LNCAP (cell line): ENCODE data around the gene ACOX3.

Experiments
- CTCF ChIP-seq: fragments of 450-650 bp; IDR thresholded peaks from 2 replicates; pipeline ENCODE4 v1.5.1; 2017; ENCODE audit warnings: mild to moderate bottlenecking

The ACOX3 gene

GRCh38 chr4:8370106-8370787 is 70.3 kb downstream of the ACOX3 start:
- TF ChIP-seq CTCF, result no peak

DNA sequence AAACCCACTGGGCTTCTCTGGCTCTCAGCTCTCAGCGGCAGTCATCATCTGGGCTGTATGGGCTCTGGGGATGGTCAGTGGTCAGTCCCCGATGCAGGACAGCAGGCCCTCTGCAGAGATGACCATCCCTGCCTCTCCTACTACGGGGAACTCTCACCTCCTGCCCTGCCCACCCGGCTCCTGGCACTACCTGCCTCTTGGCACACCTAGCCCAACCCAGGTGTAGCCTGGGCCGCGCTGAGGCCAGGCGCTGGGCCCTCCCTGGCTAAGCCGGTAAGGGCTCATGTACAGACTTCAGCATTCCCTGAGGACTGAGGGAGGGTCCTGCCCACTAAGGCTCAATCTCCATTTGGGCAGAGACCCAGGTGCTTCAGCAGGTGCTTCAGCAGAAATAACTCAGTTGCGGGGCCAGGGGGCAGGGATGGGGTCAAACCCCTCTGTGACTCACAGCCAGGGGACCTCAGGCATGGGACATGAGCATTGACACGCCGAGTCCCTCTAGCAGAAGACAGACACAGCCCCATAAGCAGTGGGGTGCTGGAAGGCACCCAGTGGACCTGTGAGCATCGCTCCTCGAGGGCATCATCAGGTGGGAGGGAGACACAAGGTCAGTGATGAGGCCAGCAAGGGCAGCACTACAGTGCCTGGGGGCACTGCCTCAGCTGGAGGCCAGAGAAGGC is 71.0 kb downstream of the ACOX3 start:
- no peak for TF ChIP-seq CTCF

- TF ChIP-seq CTCF, result no peak
Observed at GRCh38 chr4:8368998-8369397, 71.5 kb downstream of the ACOX3 start.

DNA sequence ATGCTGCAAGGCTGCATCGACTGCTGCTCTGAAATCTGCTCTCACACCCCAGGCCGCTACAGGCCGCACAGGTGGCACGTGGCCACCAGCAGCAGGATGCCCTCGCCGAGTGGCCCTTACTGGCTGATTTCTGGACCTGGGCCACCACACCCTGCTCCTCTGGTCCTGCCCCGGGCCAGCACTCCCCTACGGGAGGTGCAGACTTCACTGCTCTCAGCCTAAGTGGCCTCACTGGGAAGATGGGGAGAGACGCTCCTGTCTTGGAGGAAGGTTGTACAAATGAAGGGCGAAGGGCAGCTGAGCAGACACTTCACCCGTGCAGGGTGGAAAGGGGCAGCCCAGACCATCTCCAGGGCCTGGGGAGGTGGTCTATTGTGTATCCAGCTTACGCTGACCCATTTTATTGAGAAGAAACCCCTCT is 72.5 kb downstream of the ACOX3 start:
- TF ChIP-seq CTCF, result no peak

DNA sequence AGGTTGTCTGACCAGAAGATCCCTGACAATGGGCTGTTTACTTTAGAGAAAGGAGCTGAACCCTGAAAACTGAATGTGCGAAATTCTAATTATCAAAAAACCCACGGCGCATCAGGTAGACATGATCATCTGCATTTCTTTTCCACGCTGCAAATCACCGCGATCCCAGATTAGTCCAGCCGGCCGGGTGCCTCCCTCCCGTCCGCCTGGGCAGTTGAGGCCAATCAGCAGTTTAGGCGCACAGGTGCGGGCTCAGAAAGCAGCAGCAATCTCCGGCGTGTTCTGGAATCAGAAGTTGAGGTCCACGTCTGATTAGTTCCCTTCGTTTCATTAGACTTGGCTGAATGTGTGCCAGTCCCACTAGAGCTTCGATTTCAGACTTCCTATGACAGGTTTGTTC is 73.9 kb downstream of the ACOX3 start:
- TF ChIP-seq CTCF, result no peak

- no peak for TF ChIP-seq CTCF
Observed at GRCh38 chr4:8365951-8366350, 74.6 kb downstream of the ACOX3 start.

DNA sequence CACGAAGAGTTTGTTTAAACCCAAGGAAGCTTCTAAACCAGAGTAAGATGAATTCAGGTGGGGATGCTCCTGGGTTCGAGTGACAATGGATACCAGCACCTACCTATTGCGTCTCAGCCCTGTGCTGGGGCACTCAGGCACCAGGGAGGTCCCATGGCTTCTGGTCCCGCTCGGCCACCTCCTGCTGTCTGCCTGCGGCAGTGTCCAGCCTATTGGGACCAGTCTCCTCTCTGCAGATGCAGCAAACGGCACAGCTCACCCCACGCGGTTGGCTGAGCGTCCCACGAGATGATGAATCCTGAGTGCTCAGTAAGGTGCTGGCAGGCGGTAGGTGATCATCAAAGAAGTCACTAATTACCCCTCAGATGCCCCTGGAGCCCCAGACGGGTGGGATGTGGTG is 75.2 kb downstream of the ACOX3 start:
- TF ChIP-seq CTCF, result no peak
